ENCODE results near the gene STIM2. TPM values are rescaled to one million over a fixed set of nuclear protein-coding genes. Genes with fewer than 3 reads are reported as not detected.

STIM2 gene
- total and polyA plus RNA-seq, 2 donors (not counting 1 experiment from before 2014, with no cell fraction given): 48.6 to 96.0 TPM

GRCh38 chr4:26861434-26862186 lies 969 bp downstream of the STIM2 start:
- peak overlapping the region; percentile 77 to 86 for H3K27ac ChIP-seq (ENCODE audit: low read length in 2 of 2)
- peak overlapping the region; percentile 75 to 95 (median 80) for H3K4me3 ChIP-seq (ENCODE audit: control extremely low read depth in 1 of 5, extremely low read depth in 1 of 5, insufficient read depth in 1 of 5, low read depth in 2 of 5, low read length in 4 of 5)
- H3K79me2 ChIP-seq (ENCODE audit: control insufficient read depth, insufficient read depth, low read length): peaks cover 72% of the 10 kb centered on the region
- H3K4me1 ChIP-seq (ENCODE audit: control insufficient read depth in 2 of 2, insufficient read depth in 2 of 2, low read length in 2 of 2): peaks cover 45 to 68% of the 10 kb centered on the region in 2 donors
- H3K9ac ChIP-seq (ENCODE audit: low read length): peak overlapping the region; percentile 78
- H3K9me3 ChIP-seq (ENCODE audit: control extremely low read depth in 1 of 3, control insufficient read depth in 2 of 3, insufficient read depth in 1 of 3, low read length in 2 of 3): no peaks in the 10 kb centered on the region
- POLR2A ChIA-PET: interaction anchor here (0.7 to 3.6 kb wide), 8 partner anchors 24 to 1007 kb away, joined by 3 to 66 read pairs (median 6); partner anchors contain the start of gene TBC1D19
- no peaks in the 10 kb centered on the region for H3K27me3 ChIP-seq (replicated peaks in 1 of 4; ENCODE audit: control extremely low read depth in 1 of 4, control insufficient read depth in 3 of 4, insufficient read depth in 4 of 4, low read length in 3 of 4)
- H4K20me1 ChIP-seq (ENCODE audit: control insufficient read depth, insufficient read depth, low read length, poor library complexity, severe bottlenecking): peaks cover 23% of the 10 kb centered on the region
- no peaks in the 10 kb centered on the region for H3K36me3 ChIP-seq (replicated peaks in 1 of 2; ENCODE audit: control extremely low read depth in 1 of 2, control insufficient read depth in 1 of 2, extremely low read depth in 1 of 2, insufficient read depth in 2 of 2, low read length in 1 of 2)
- H3K27ac Mint-ChIP-seq: peak overlapping the region; percentile 82
- peaks cover 69% of the 10 kb centered on the region for H3K4me1 Mint-ChIP-seq
- peak overlapping the region; percentile 54 for H2AFZ ChIP-seq (ENCODE audit: insufficient read depth, low read depth, low read length, poor library complexity, severe bottlenecking)
- peak overlapping the region; percentile 89 for H3K4me3 Mint-ChIP-seq
- TF ChIP-seq EZH2 (IDR thresholded peaks at IDR 0.05; ENCODE audit: borderline replicate concordance, insufficient read depth, low read depth, low read length, poor library complexity, severe bottlenecking) (no peak), CTCF (IDR thresholded peaks at IDR 0.05) (no peak)
- no peaks in the 10 kb centered on the region for H3K27me3 Mint-ChIP-seq
- ATAC-seq (ENCODE audit: low read depth) (peak; percentile 41), DNase-seq (peak; percentile 93)
- WGBS (ENCODE audit: insufficient coverage): under 1% methylated on average over 32 of the region's 36 CpGs
- H3K9me3 Mint-ChIP-seq (ENCODE audit: insufficient read depth): no peaks in the 10 kb centered on the region
- CTCF ChIA-PET: interaction anchor here (0.7 to 3.6 kb wide), 14 partner anchors 17 to 148 kb away, joined by 3 to 26 read pairs (median 4); no protein-coding TSS in a partner anchor
- peak overlapping the region; percentile 96 for H3K4me2 ChIP-seq (replicated peaks; ENCODE audit: low read depth, low read length, poor library complexity, severe bottlenecking)
- intact Hi-C loops (cut with micrococcal nuclease): loop anchor here (1.0 to 5.0 kb wide), 5 partner anchors 23 to 149 kb away; no protein-coding TSS in a partner anchor

All from B cell (primary cell).